Rectal smooth muscle tissue (tissue), 1 donor: Measurements from ENCODE around the gene CWC27.

Experiments
- H3K27ac ChIP-seq: one replicate; pipeline ENCODE4 v1.7.0; 2013; ENCODE audit warnings: low read depth, low read length, inconsistent platforms
- H3K27me3 ChIP-seq: one replicate; pipeline ENCODE4 v1.7.0; 2013; ENCODE audit warnings: low read length; ENCODE audit not compliant: control insufficient read depth, insufficient read depth
- H3K36me3 ChIP-seq: one replicate; pipeline ENCODE4 v1.7.0; 2013; ENCODE audit warnings: low read length; ENCODE audit not compliant: control insufficient read depth, insufficient read depth
- H3K4me1 ChIP-seq: one replicate; pipeline ENCODE4 v1.7.0; 2013; ENCODE audit warnings: low read length; ENCODE audit not compliant: control insufficient read depth, insufficient read depth
- H3K4me3 ChIP-seq: one replicate; pipeline ENCODE4 v1.7.0; 2013; ENCODE audit warnings: low read length
- H3K9ac ChIP-seq: one replicate; pipeline ENCODE4 v1.7.0; 2013; ENCODE audit warnings: low read length

The CWC27 gene

DNA sequence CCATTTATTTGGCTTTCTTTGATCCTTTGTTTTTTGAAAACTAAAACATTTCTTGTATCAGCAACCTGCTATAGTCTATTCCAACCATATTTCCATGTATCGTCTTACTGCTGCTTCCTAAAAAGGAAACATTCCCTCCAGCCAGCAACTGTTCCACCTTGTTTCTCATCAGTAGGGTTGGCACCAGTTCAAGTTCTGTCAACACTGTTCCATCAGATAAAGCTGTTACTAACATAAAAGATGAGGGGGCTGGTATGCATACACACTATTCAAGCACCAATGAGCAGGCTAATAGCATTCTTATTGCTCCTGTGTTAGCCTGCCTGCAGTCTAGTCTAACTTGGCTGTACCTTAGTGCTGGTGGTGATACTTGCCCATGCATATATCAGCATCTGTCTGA is 178.3 kb downstream of the CWC27 start:
- Histone ChIP-seq H3K4me1 (no peaks in the 10 kb centered on the region), H3K27me3 (no peaks in the 10 kb centered on the region), H3K36me3 (peaks cover 3% of the 10 kb centered on the region), H3K27ac (no peak overlapping the region), H3K9ac (no peak overlapping the region), H3K4me3 (no peak overlapping the region)

GRCh38 chr5:64947801-64948200 is 179.1 kb downstream of the CWC27 start:
- Histone ChIP-seq H3K27me3 (no peaks in the 10 kb centered on the region), H3K9ac (no peak overlapping the region), H3K27ac (no peak overlapping the region), H3K4me3 (no peak overlapping the region), H3K4me1 (no peaks in the 10 kb centered on the region), H3K36me3 (peaks cover 3% of the 10 kb centered on the region)

DNA sequence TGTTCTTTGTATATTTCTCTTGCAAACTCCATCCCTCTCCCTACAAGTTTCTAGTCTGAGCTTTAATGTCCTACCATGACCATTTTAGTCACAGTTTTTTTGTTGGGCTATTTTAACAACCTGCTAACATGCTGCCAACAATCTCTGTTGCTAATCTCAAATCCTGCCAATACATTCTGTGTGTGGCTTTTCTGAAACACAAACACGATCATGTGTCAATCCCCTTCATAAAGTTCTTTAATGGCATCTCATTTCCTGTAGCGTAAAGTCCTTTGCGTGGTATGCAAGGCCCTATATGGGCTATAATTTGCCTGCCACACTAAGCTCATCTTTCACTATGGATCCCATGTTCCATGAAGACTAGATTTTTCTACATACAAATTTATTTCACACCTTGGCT is 180.6 kb downstream of the CWC27 start:
- H3K4me1 ChIP-seq, result no peaks in the 10 kb centered on the region
- no peaks in the 10 kb centered on the region for H3K27me3 ChIP-seq
- no peak overlapping the region for H3K27ac ChIP-seq
- no peaks in the 10 kb centered on the region for H3K36me3 ChIP-seq
- no peak overlapping the region for H3K4me3 ChIP-seq
- no peak overlapping the region for H3K9ac ChIP-seq

GRCh38 chr5:64952951-64953673 is 184.4 kb downstream of the CWC27 start:
- Histone ChIP-seq H3K36me3 (no peaks in the 10 kb centered on the region), H3K27me3 (no peaks in the 10 kb centered on the region), H3K4me3 (no peak overlapping the region), H3K9ac (no peak overlapping the region), H3K27ac (no peak overlapping the region), H3K4me1 (no peaks in the 10 kb centered on the region)

DNA sequence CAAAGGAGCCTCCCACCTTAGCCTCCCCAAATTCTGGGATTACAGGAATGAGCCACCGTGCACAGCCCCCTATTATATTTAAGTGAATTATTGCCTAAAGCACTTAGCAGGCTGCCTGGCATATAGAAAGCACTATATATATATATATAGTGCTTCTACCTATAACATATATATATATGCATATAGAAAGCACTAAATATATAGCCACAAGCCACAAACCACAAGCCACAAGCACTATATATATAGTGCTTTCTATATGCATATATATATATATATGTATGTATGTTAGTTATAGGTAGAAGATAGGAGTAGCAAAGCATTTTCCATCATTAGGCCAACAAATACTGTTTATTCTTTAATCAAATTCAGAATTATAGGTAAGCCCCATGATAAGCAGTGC is 185.8 kb downstream of the CWC27 start:
- Histone ChIP-seq H3K9ac (no peak overlapping the region), H3K4me1 (no peaks in the 10 kb centered on the region), H3K36me3 (no peaks in the 10 kb centered on the region), H3K27ac (no peak overlapping the region), H3K27me3 (no peaks in the 10 kb centered on the region), H3K4me3 (no peak overlapping the region)

GRCh38 chr5:64958757-64959391 is 190.1 kb downstream of the CWC27 start:
- H3K27me3 ChIP-seq, result no peaks in the 10 kb centered on the region
- H3K9ac ChIP-seq, result no peak overlapping the region
- no peak overlapping the region for H3K27ac ChIP-seq
- no peak overlapping the region for H3K4me3 ChIP-seq
- no peaks in the 10 kb centered on the region for H3K36me3 ChIP-seq
- no peaks in the 10 kb centered on the region for H3K4me1 ChIP-seq

DNA sequence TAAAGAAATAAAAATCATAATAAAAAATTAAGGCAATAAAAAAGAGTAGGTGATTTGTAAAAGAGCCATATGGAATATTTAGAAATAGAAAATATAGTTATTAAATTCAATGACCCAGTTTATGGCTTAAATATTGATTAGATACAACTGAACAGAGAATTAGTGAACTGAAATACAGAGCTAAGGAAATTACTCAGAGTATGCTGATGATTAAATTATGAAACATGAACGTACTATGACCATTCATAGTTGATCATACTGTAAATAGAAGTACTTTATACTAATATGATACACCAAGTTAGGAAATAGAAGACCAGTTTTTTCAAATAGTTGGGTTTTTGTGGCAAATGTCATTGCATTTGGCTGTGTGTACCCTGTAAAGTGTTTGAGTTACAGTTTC is 194.5 kb downstream of the CWC27 start:
- Histone ChIP-seq H3K9ac (no peak overlapping the region), H3K27ac (no peak overlapping the region), H3K4me1 (no peaks in the 10 kb centered on the region), H3K4me3 (no peak overlapping the region), H3K36me3 (no peaks in the 10 kb centered on the region), H3K27me3 (no peaks in the 10 kb centered on the region)

GRCh38 chr5:64968591-64969110 is 199.9 kb downstream of the CWC27 start:
- no peak overlapping the region for H3K4me3 ChIP-seq
- no peaks in the 10 kb centered on the region for H3K27me3 ChIP-seq
- H3K9ac ChIP-seq, result no peak overlapping the region
- H3K4me1 ChIP-seq, result no peaks in the 10 kb centered on the region
- no peak overlapping the region for H3K27ac ChIP-seq
- H3K36me3 ChIP-seq, result no peaks in the 10 kb centered on the region

- no peaks in the 10 kb centered on the region for H3K4me1 ChIP-seq
- no peaks in the 10 kb centered on the region for H3K27me3 ChIP-seq
- no peaks in the 10 kb centered on the region for H3K36me3 ChIP-seq
- no peak overlapping the region for H3K9ac ChIP-seq
- no peak overlapping the region for H3K4me3 ChIP-seq
- no peak overlapping the region for H3K27ac ChIP-seq
Measured at GRCh38 chr5:64969578-64969977, 200.8 kb downstream of the CWC27 start.

DNA sequence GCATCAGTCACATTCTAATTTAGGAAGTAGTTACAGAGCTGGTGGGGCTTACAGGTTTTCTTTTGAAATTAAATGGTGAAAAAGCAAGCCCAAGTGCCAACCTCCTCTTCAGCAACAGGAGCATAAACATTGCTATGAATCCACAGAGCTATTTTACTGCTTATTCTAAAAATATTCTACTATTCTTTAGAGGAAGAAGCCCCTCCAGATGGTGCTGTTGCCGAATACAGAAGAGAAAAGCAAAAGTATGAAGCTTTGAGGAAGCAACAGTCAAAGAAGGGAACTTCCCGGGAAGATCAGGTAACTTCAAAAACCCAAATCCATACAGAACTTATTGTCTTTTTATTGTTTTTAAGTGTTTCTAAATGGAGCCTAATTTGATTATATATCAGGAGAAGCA is 202.8 kb downstream of the CWC27 start:
- Histone ChIP-seq H3K36me3 (no peaks in the 10 kb centered on the region), H3K4me1 (no peaks in the 10 kb centered on the region), H3K4me3 (no peak overlapping the region), H3K9ac (no peak overlapping the region), H3K27me3 (no peaks in the 10 kb centered on the region), H3K27ac (no peak overlapping the region)

DNA sequence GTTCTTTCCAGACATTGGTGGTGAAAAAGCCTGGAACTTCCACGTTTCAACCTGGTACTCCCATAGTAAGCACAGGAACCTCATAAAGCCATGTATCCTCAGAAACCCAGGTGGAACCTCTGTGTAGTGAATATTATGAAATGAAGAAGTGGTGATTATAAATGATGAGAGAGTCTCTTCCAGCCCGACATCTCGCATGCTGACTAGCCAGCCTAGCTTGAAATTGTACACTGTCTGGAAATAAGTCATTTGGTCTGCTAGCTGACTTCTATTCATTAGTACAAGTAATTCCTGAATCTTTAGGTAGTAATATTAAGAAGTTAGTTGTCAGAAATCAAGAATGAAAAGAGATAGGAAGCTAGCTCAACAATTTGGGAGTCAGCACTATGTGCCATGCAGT is 203.3 kb downstream of the CWC27 start:
- Histone ChIP-seq H3K27me3 (no peaks in the 10 kb centered on the region), H3K9ac (no peak overlapping the region), H3K4me3 (no peak overlapping the region), H3K27ac (no peak overlapping the region), H3K36me3 (no peaks in the 10 kb centered on the region), H3K4me1 (no peaks in the 10 kb centered on the region)

DNA sequence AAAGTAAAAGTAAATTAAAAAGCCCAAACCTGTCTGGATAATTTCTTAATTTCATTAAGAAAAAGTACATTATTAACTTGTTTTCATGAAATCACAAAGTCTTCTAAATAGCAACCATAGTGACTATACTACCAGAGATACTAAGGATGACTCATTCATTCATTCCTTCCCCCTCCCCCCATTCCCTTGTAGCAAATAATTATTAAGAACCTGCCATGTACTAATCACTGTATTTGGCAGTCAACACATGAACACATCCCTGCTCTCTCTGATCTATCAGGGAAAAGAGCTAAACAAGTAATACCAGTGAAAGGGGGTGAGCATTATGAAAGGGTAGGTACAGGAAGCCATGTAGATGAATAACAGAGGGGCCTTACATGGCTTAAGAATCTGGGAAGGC is 203.9 kb downstream of the CWC27 start:
- Histone ChIP-seq H3K36me3 (no peaks in the 10 kb centered on the region), H3K4me3 (no peak overlapping the region), H3K27me3 (no peaks in the 10 kb centered on the region), H3K4me1 (no peaks in the 10 kb centered on the region), H3K9ac (no peak overlapping the region), H3K27ac (no peak overlapping the region)

GRCh38 chr5:64973215-64973614 is 204.5 kb downstream of the CWC27 start:
- Histone ChIP-seq H3K36me3 (no peaks in the 10 kb centered on the region), H3K27ac (no peak overlapping the region), H3K4me1 (no peaks in the 10 kb centered on the region), H3K27me3 (no peaks in the 10 kb centered on the region), H3K9ac (no peak overlapping the region), H3K4me3 (no peak overlapping the region)
